Activated naive CD4-positive, alpha-beta T cell treated with anti-CD3 and anti-CD28 coated beads, Interleukin-2, amount 50 U/mL, for 24 hours (primary cell): ENCODE measurements around the gene SLC12A7.

ENCODE experiments used
- H3K27ac Mint-ChIP-seq: one replicate; pipeline ENCODE4 v1.8.0; 2021; ENCODE audit warnings: mild to moderate bottlenecking, mixed read lengths
- H3K27me3 Mint-ChIP-seq: one replicate; pipeline ENCODE4 v1.8.0; 2021; ENCODE audit warnings: mixed read lengths
- H3K36me3 Mint-ChIP-seq: one replicate; pipeline ENCODE4 v1.8.0; 2021; ENCODE audit warnings: mixed read lengths
- H3K4me1 Mint-ChIP-seq: one replicate; pipeline ENCODE4 v1.8.0; 2021; ENCODE audit warnings: mixed read lengths
- H3K4me3 Mint-ChIP-seq: one replicate; pipeline ENCODE4 v1.8.0; 2021; ENCODE audit warnings: mild to moderate bottlenecking, mixed read lengths
- H3K9me3 Mint-ChIP-seq: one replicate; pipeline ENCODE4 v1.8.0; 2021; ENCODE audit warnings: mixed read lengths

Gene SLC12A7

GRCh38 chr5:1144638-1145396 lies 33.0 kb upstream of the SLC12A7 start:
- H3K27me3 Mint-ChIP-seq: no peaks in the 10 kb centered on the region
- no peak overlapping the region for H3K27ac Mint-ChIP-seq
- no peaks in the 10 kb centered on the region for H3K36me3 Mint-ChIP-seq
- no peaks in the 10 kb centered on the region for H3K9me3 Mint-ChIP-seq
- no peak overlapping the region for H3K4me3 Mint-ChIP-seq
- no peaks in the 10 kb centered on the region for H3K4me1 Mint-ChIP-seq

- no peak overlapping the region for H3K4me3 Mint-ChIP-seq
- H3K9me3 Mint-ChIP-seq: no peaks in the 10 kb centered on the region
- no peaks in the 10 kb centered on the region for H3K27me3 Mint-ChIP-seq
- no peaks in the 10 kb centered on the region for H3K36me3 Mint-ChIP-seq
- no peak overlapping the region for H3K27ac Mint-ChIP-seq
- no peaks in the 10 kb centered on the region for H3K4me1 Mint-ChIP-seq
Measured at GRCh38 chr5:1144089-1144488, 32.2 kb upstream of the SLC12A7 start.

- H3K36me3 Mint-ChIP-seq: no peaks in the 10 kb centered on the region
- no peaks in the 10 kb centered on the region for H3K27me3 Mint-ChIP-seq
- no peak overlapping the region for H3K4me3 Mint-ChIP-seq
- no peak overlapping the region for H3K27ac Mint-ChIP-seq
- H3K9me3 Mint-ChIP-seq: no peaks in the 10 kb centered on the region
- H3K4me1 Mint-ChIP-seq: no peaks in the 10 kb centered on the region
Measured at GRCh38 chr5:1143670-1143951, 31.7 kb upstream of the SLC12A7 start.

- no peaks in the 10 kb centered on the region for H3K36me3 Mint-ChIP-seq
- no peaks in the 10 kb centered on the region for H3K27me3 Mint-ChIP-seq
- H3K27ac Mint-ChIP-seq: no peak overlapping the region
- no peaks in the 10 kb centered on the region for H3K4me1 Mint-ChIP-seq
- no peaks in the 10 kb centered on the region for H3K9me3 Mint-ChIP-seq
- no peak overlapping the region for H3K4me3 Mint-ChIP-seq
Measured at GRCh38 chr5:1142886-1143669, 31.2 kb upstream of the SLC12A7 start.

GRCh38 chr5:1141834-1142233 lies 30.0 kb upstream of the SLC12A7 start:
- no peaks in the 10 kb centered on the region for H3K27me3 Mint-ChIP-seq
- H3K4me1 Mint-ChIP-seq: no peaks in the 10 kb centered on the region
- H3K9me3 Mint-ChIP-seq: no peaks in the 10 kb centered on the region
- no peaks in the 10 kb centered on the region for H3K36me3 Mint-ChIP-seq
- H3K27ac Mint-ChIP-seq: no peak overlapping the region
- H3K4me3 Mint-ChIP-seq: no peak overlapping the region

- H3K4me1 Mint-ChIP-seq: no peaks in the 10 kb centered on the region
- H3K36me3 Mint-ChIP-seq: no peaks in the 10 kb centered on the region
- H3K4me3 Mint-ChIP-seq: no peak overlapping the region
- H3K27ac Mint-ChIP-seq: no peak overlapping the region
- H3K27me3 Mint-ChIP-seq: no peaks in the 10 kb centered on the region
- no peaks in the 10 kb centered on the region for H3K9me3 Mint-ChIP-seq
Measured at GRCh38 chr5:1140818-1141189, 28.9 kb upstream of the SLC12A7 start.

- Mint-ChIP-seq H3K27me3 (no peaks in the 10 kb centered on the region), H3K4me3 (no peak overlapping the region), H3K27ac (no peak overlapping the region), H3K4me1 (no peaks in the 10 kb centered on the region), H3K36me3 (no peaks in the 10 kb centered on the region), H3K9me3 (no peaks in the 10 kb centered on the region)
Measured at GRCh38 chr5:1140171-1140817, 28.4 kb upstream of the SLC12A7 start.

GRCh38 chr5:1139331-1140170 lies 27.7 kb upstream of the SLC12A7 start:
- no peaks in the 10 kb centered on the region for H3K36me3 Mint-ChIP-seq
- no peaks in the 10 kb centered on the region for H3K9me3 Mint-ChIP-seq
- no peaks in the 10 kb centered on the region for H3K27me3 Mint-ChIP-seq
- no peak overlapping the region for H3K27ac Mint-ChIP-seq
- no peaks in the 10 kb centered on the region for H3K4me1 Mint-ChIP-seq
- H3K4me3 Mint-ChIP-seq: no peak overlapping the region

- H3K36me3 Mint-ChIP-seq: no peaks in the 10 kb centered on the region
- H3K4me1 Mint-ChIP-seq: no peaks in the 10 kb centered on the region
- no peaks in the 10 kb centered on the region for H3K9me3 Mint-ChIP-seq
- H3K27me3 Mint-ChIP-seq: no peaks in the 10 kb centered on the region
- no peak overlapping the region for H3K4me3 Mint-ChIP-seq
- H3K27ac Mint-ChIP-seq: peak overlapping the region; percentile 41
Measured at GRCh38 chr5:1138445-1139245, 26.8 kb upstream of the SLC12A7 start.

- Mint-ChIP-seq H3K4me3 (no peak overlapping the region), H3K27ac (no peak overlapping the region), H3K27me3 (no peaks in the 10 kb centered on the region), H3K4me1 (no peaks in the 10 kb centered on the region), H3K36me3 (no peaks in the 10 kb centered on the region), H3K9me3 (no peaks in the 10 kb centered on the region)
Measured at GRCh38 chr5:1137567-1138444, 25.9 kb upstream of the SLC12A7 start.

- no peak overlapping the region for H3K4me3 Mint-ChIP-seq
- no peaks in the 10 kb centered on the region for H3K27me3 Mint-ChIP-seq
- H3K27ac Mint-ChIP-seq: no peak overlapping the region
- H3K9me3 Mint-ChIP-seq: no peaks in the 10 kb centered on the region
- H3K36me3 Mint-ChIP-seq: no peaks in the 10 kb centered on the region
- no peaks in the 10 kb centered on the region for H3K4me1 Mint-ChIP-seq
Measured at GRCh38 chr5:1136814-1137213, 25.0 kb upstream of the SLC12A7 start.

- no peaks in the 10 kb centered on the region for H3K4me1 Mint-ChIP-seq
- peak overlapping the region; percentile 21 for H3K27ac Mint-ChIP-seq
- no peaks in the 10 kb centered on the region for H3K9me3 Mint-ChIP-seq
- H3K4me3 Mint-ChIP-seq: no peak overlapping the region
- H3K27me3 Mint-ChIP-seq: no peaks in the 10 kb centered on the region
- H3K36me3 Mint-ChIP-seq: no peaks in the 10 kb centered on the region
Measured at GRCh38 chr5:1135696-1136525, 24.0 kb upstream of the SLC12A7 start.

- no peaks in the 10 kb centered on the region for H3K27me3 Mint-ChIP-seq
- no peak overlapping the region for H3K4me3 Mint-ChIP-seq
- no peaks in the 10 kb centered on the region for H3K4me1 Mint-ChIP-seq
Measured at GRCh38 chr5:1134478-1134877, 22.6 kb upstream of the SLC12A7 start.

More at GRCh38 chr5:1134478-1134877, 22.6 kb upstream of the SLC12A7 start:
- Mint-ChIP-seq H3K36me3 (no peaks in the 10 kb centered on the region), H3K9me3 (no peaks in the 10 kb centered on the region), H3K27ac (no peak overlapping the region)
